Measurements from ENCODE around the gene DGKB.

Gene DGKB

DNA sequence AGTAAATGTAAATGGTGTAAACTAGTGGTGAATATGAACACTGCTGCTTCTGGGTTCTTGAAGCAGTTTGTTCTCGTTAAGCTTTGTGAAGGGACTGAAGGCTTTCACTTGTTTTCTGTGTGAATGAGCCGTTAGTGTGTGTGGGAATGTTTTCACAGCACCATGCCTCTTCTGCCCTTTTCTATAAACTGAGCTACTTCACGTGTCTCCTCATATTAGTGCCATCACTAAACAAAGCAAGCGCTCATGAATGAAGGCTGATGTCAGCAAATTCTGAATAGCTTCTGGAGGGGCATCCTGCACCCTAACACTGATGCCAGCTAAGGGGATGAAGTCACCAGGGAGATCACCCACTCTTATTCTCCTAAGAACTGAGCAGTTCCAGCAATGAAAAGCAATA is 707.5 kb downstream of the DGKB start:
- FAIRE-seq, result no peak

GRCh38 chr7:14191686-14192098 is 710.9 kb downstream of the DGKB start:
- no peak for FAIRE-seq

DNA sequence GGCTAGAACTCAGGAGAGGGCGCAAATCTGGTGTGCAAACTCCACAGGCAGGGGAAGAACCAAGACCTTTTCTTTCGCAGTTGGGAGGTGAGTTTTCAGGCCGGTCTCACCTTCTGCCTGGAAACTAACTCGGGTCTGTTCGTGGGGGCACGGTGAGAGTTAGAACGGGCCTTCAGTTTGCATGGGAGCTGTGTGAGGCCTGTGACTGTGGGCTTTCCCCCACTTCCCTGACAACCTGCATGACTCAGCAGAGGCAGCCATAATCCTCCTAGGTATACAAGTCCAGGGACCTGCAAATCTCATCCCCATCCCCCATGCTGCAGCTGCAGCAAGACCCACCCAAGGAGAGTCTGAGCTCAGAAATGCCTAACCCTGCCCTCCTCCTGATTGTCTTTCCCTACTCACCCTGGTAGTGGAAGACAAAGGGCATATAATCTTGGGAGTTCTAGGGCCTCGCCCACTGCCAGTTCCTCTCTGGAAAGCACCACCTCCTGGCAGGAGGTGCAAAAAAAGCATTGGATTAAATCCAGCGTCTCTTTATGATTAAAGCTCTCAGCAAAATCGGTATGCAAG is 718.2 kb downstream of the DGKB start:
- FAIRE-seq, result no peak

GRCh38 chr7:14179781-14180180 is 722.8 kb downstream of the DGKB start:
- no peak for FAIRE-seq

GRCh38 chr7:14177876-14178275 is 724.7 kb downstream of the DGKB start:
- no peak for FAIRE-seq

DNA sequence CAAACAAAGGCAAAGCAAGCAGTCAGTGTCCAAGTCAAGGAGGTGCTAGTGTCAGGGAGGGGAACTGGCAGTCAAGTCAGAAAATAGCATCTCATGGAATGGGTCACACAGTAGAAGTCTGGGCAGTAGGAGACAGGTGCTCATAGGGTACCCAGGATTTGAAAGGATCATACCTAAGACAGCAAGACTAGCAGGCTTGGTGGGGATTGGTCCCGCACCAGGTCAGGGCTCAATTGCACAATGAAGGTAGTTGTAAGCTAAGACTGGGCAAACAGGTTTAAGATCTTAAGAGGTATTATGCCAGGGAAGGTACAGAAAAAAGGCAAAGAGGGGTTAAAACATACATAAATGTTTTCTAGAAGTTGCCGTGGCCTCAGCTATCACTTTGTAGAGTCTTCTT is 731.7 kb downstream of the DGKB start:
- FAIRE-seq, result no peak

GRCh38 chr7:14158111-14158510 is 744.4 kb downstream of the DGKB start:
- no peak for FAIRE-seq

DNA sequence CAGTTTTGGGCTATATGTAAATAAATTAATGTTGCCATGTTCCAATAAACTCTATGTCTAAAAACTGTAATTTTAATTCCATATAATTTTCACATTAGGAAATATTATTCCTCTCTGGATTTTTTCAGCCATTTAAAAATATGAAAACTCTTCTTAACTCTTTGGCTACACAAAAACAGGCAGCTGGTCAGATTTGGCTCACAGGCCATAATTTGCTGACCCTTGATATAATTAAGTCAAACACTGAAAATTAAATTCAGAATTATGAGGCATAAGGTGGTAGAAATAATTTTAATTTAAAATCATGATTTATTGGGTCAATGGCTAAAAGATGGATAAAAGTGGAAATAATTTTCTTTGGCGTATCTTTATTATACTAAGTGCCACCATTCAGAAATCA is 746.1 kb downstream of the DGKB start:
- FAIRE-seq, result no peak

DNA sequence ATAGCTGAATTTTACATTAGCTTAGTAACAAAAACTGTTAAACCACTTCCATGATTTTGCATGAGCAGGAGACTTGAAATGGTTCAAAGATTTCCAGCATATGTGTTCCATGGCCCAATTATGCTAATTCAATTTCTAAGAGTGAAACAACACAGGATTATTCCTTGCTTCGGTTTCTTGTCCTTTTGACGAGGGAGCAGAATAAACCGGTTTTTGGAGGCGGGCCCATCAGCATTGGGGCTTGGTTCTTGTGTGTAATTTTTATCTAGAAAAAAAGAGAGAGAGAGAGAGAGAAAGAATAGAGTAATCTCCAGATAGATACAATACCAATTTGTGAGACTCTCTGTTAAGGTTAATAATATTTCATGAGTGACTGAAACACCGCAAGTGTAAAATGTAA is 753.6 kb downstream of the DGKB start:
- no peak for FAIRE-seq

DNA sequence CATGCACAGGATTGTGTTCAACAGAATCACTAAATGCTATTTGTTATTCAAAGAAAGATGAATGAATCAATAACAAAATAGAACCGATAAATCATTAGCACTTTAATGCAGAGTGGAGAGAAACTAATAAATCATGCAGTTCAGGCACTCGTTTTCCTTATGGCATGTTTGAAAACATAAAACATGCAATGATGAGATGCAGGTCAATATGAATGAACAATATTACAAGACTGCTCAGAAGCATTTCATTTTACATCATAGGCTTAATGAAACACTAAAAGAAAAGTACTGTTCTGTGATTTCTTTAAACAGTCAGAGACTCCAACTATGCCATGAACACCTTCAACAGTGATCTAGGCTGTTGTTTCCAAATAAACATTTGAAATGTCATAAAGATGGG is 755.0 kb downstream of the DGKB start:
- no peak for FAIRE-seq

- FAIRE-seq, result no peak
Measured at GRCh38 chr7:14144538-14144937, 758.0 kb downstream of the DGKB start.

GRCh38 chr7:14144109-14144508 is 758.4 kb downstream of the DGKB start:
- FAIRE-seq, result peak; percentile 87

GRCh38 chr7:14137676-14138075 is 764.9 kb downstream of the DGKB start:
- no peak for FAIRE-seq

DNA sequence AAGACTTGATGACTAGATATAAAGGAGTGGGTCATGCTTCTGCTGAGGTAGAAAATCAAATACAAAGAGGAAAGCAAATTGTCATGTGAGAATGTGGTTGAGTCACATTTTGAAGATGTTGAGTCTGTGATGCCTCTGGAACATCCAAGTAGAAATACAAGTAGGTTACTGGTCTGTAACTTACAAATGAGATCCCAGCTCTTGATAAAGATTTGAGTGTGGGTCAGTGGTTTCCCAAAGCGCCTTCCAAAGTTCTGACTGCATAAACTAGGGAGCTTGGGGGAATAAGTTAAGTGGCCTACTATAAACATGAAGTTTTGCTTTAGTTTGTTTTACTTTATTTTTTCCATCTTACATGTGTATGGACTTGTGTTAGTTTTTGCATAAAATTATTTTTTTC is 768.8 kb downstream of the DGKB start:
- no peak for FAIRE-seq

GRCh38 chr7:14125998-14126397 is 776.6 kb downstream of the DGKB start:
- no peak for FAIRE-seq

DNA sequence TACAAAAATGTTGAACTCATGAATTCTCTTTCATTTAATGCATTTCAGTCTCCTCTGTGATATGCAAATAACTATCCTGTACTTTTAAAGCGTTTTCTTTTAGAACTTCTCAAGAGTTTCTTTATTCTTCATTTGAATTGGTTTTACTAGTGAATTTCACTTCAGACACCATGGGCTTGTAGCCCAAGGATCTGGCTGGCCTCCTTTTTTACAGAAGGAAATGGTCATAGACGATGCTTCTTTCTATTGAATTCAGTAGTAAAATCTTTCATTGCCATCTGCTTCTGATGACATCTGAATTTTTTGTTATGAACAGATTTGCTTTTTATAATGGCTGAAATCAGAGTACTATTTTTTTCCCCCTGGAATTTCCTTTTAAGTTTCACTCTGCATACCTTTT is 777.8 kb downstream of the DGKB start:
- FAIRE-seq, result no peak

- FAIRE-seq, result peak; percentile 77
Measured at GRCh38 chr7:14123923-14124322, 778.6 kb downstream of the DGKB start.

DNA sequence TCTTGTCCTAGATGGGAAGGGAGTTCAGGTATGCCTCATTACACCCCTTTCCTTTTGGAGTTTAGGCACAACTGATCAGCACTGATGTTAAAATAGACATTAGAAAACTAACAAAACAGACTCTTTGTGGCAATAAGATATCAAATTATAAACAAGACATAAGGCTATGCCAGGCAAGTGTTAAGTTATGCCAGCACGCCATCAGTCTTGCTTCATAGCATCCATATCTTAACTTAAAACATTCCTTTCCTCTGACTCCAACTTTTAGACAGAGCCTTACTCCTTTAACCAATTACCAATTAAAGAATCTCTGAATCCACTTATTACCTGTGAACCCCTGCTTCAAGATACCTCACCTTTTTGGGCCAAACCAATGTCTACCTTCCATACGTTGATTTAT is 786.9 kb downstream of the DGKB start:
- no peak for FAIRE-seq

- FAIRE-seq, result no peak
Measured at GRCh38 chr7:14104861-14105260, 797.7 kb downstream of the DGKB start.

DNA sequence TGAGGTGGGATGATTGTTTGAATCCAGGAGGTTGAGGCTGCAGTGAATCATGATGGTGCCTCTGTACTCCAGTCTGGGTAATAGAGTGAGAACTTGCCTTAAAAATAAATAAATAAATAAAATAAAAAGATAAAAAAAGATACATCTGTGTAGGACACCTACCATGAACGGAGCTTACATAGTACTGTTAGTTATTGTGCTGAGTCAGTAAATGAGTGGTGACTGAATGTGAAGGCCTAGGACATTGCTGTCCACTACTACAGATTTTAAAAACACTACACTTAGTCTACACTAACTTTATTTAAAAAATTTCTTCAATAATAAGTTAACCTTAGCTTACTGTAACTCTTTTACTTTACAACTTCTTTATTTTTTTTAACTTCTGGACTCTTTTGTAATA is 806.4 kb downstream of the DGKB start:
- no peak for FAIRE-seq

DNA sequence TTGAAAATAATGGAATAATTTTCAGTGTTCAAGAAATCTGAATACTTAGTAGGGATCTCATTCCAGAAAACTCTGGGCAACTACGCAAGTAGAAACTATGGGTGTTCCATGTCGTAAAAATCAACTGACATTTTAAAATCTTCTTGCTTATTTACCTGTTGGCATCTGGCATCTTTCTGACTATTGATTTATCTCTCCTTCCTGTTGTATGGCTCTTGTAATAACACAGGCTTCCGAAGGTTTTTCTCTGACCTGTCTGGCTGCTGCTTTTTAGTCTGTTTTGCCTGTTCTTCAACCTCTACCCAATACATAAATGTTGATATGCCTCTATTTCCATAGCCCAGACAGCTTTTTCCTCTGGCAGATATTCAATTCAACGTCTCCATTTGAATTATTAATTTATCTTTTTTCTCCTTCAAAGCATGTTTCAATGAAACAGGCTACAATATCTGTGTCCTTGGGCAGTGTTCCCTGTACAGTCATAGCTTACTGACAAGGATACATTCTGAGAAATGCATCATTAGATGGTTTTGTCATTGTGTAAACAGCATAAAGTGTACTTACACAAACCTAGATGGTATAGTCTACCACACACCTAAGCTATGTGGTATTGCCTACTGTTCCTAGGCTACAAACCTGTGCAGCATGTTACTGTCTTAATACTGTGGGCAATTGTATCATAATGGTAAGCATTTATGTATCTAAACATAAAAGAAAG is 807.2 kb downstream of the DGKB start:
- FAIRE-seq, result no peak
